Measurements from ENCODE around the gene IGFBP2.
A peak's percentile ranks its signal among the peaks of the same experiment; 100 is the strongest.

IGFBP2 gene

DNA sequence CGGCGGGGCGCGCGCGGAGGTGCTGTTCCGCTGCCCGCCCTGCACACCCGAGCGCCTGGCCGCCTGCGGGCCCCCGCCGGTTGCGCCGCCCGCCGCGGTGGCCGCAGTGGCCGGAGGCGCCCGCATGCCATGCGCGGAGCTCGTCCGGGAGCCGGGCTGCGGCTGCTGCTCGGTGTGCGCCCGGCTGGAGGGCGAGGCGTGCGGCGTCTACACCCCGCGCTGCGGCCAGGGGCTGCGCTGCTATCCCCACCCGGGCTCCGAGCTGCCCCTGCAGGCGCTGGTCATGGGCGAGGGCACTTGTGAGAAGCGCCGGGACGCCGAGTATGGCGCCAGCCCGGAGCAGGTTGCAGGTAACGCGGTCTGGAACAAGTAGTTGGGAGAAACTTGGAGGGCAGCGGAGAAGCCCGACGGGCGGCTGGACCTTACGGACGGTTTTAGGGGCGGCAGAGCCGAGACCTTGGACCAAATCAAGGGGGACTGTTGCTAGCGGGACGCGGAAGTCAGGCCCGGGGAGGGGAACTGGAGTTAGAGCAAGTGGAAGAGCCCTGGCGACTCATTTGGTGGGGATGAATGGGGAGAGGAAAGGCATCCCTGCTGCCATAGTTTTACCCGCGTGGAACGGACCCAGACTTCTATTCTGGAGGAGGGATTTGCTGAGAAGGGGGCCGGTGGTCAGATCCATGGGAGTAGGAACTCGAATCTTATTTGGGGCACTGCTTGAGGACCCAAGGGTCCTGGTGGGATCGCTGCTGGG is 573 bp downstream of the IGFBP2 start:
- peak overlapping the region; percentile 90 for H3K4me3 ChIP-seq (ENCODE audit: low read depth, low read length)
- H3K9me3 ChIP-seq (ENCODE audit: control insufficient read depth, insufficient read depth, low read length), result no peaks in the 10 kb centered on the region
- H3K27me3 ChIP-seq (ENCODE audit: control insufficient read depth, insufficient read depth, low read length), result peaks cover 15% of the 10 kb centered on the region
- H3K9ac ChIP-seq (ENCODE audit: low read depth, low read length), result peak overlapping the region; percentile 50
- H3K4me1 ChIP-seq (ENCODE audit: control insufficient read depth, insufficient read depth, low read length), result peaks cover 14% of the 10 kb centered on the region
- H3K36me3 ChIP-seq (ENCODE audit: control insufficient read depth, insufficient read depth, low read length), result peaks cover 3% of the 10 kb centered on the region

DNA sequence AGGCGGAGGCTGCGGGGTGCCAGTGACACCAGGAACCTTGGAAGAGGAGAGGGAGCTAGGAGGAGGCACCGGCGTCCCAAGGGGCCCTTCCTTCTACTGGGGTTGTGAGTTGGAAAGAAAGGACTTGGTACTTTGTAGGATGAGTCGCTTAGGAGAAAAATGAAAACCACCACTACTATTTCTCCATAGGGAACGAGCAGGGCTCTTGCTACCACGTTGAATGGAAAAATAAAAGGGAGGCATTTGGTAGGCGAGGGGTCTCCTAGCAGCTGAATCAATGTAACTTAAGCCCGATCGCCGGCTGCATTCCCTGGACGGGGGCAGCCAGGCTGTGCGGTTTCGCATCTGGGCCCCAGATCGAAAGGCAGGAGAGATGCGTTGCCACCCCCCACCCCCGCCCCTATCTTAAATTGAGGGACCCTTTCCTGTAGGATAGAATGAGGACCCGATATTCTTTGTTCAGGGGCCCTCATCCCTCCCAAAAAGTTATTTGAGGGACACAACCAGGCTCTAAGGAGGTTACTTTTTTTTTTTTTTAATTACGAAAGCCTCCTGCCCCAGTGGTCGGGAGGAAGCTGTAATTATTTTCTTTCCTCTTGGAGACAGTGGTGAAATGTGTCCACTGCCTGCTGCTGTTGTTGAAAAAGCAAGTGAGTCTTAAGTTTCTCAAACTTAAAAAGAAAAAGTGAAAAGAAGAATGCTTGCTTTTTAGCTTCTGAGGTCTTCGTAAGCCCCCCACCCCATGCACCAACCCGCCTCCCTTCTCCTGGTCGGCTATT is 1.3 kb downstream of the IGFBP2 start:
- Histone ChIP-seq H3K36me3 (ENCODE audit: control insufficient read depth, insufficient read depth, low read length) (peaks cover 3% of the 10 kb centered on the region), H3K4me3 (ENCODE audit: low read depth, low read length) (peak overlapping the region; percentile 90), H3K9me3 (ENCODE audit: control insufficient read depth, insufficient read depth, low read length) (no peaks in the 10 kb centered on the region), H3K27me3 (ENCODE audit: control insufficient read depth, insufficient read depth, low read length) (peaks cover 15% of the 10 kb centered on the region), H3K9ac (ENCODE audit: low read depth, low read length) (peak overlapping the region; percentile 54), H3K4me1 (ENCODE audit: control insufficient read depth, insufficient read depth, low read length) (peaks cover 14% of the 10 kb centered on the region)

DNA sequence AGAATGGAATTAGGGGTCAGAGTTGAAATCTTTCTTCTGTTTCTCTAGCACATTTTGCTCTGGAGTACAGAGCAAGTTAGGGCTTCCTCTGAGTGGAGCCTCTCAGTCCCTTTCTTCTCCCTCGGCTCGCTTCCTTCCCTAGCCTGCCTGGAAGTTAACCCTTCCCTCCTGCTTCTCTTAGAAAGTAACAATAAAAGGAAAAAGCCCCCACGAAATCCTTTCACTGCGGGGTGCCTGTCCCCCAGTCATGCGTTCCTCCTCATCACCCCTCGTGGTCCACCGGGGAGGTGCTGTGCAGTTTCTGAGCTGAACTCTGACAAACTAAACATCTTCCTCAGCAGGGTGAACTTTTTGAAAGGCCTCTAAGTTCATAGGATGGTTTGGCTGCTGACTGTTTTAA is 2.0 kb downstream of the IGFBP2 start:
- peak overlapping the region; percentile 54 for H3K9ac ChIP-seq (ENCODE audit: low read depth, low read length)
- peaks cover 14% of the 10 kb centered on the region for H3K4me1 ChIP-seq (ENCODE audit: control insufficient read depth, insufficient read depth, low read length)

DNA sequence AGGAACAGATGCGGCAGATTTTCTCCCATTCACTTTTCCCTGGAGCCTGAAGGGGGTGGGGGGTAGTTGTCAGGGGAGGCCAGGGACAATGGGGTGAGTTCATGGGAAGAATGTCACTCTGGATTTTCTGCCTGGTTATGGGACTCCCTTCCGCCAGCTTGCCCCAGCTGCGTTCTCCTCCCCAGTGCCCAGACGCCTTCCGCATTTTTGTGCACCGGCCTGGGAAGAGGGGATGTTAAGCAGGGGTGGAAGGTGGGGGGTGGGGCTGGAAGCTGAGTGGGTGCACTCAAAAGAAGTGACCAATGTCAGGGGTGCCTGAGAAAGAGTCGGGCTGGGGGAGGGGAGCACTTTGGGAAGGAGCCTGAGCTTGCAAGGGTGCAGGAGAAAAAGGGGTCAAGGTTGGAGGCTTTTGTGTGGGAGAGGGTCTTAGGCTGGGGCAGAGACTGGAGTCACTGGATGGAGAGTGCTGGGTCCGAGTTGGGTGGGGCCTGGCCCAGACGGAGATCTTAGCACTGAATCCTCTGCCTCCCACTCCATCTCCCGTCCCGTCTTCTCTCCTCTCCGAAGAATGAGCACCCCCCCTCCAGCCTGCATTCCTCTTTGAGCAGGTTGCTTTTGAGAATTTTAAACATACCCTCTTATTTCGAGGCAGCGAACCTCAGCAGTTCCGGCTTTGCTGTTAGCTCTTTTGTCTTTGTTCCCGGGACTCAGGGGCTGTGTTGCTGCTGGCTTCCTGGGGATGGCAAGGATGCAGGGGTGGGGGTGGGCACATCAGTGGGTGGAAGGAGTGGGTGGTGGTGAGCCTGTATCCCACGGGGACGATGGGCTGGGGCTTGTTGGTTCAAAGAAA is 2.7 kb downstream of the IGFBP2 start:
- Histone ChIP-seq H3K4me3 (ENCODE audit: low read depth, low read length) (peak overlapping the region; percentile 90), H3K4me1 (ENCODE audit: control insufficient read depth, insufficient read depth, low read length) (peaks cover 10% of the 10 kb centered on the region), H3K27me3 (ENCODE audit: control insufficient read depth, insufficient read depth, low read length) (peaks cover 15% of the 10 kb centered on the region), H3K9me3 (ENCODE audit: control insufficient read depth, insufficient read depth, low read length) (no peaks in the 10 kb centered on the region), H3K36me3 (ENCODE audit: control insufficient read depth, insufficient read depth, low read length) (peaks cover 15% of the 10 kb centered on the region), H3K9ac (ENCODE audit: low read depth, low read length) (peak overlapping the region; percentile 47)

More for the DNA sequence above, 2.0 kb downstream of the IGFBP2 start:
- Histone ChIP-seq H3K4me3 (ENCODE audit: low read depth, low read length) (peak overlapping the region; percentile 90), H3K9me3 (ENCODE audit: control insufficient read depth, insufficient read depth, low read length) (no peaks in the 10 kb centered on the region), H3K36me3 (ENCODE audit: control insufficient read depth, insufficient read depth, low read length) (peaks cover 7% of the 10 kb centered on the region), H3K27me3 (ENCODE audit: control insufficient read depth, insufficient read depth, low read length) (peaks cover 15% of the 10 kb centered on the region)

DNA sequence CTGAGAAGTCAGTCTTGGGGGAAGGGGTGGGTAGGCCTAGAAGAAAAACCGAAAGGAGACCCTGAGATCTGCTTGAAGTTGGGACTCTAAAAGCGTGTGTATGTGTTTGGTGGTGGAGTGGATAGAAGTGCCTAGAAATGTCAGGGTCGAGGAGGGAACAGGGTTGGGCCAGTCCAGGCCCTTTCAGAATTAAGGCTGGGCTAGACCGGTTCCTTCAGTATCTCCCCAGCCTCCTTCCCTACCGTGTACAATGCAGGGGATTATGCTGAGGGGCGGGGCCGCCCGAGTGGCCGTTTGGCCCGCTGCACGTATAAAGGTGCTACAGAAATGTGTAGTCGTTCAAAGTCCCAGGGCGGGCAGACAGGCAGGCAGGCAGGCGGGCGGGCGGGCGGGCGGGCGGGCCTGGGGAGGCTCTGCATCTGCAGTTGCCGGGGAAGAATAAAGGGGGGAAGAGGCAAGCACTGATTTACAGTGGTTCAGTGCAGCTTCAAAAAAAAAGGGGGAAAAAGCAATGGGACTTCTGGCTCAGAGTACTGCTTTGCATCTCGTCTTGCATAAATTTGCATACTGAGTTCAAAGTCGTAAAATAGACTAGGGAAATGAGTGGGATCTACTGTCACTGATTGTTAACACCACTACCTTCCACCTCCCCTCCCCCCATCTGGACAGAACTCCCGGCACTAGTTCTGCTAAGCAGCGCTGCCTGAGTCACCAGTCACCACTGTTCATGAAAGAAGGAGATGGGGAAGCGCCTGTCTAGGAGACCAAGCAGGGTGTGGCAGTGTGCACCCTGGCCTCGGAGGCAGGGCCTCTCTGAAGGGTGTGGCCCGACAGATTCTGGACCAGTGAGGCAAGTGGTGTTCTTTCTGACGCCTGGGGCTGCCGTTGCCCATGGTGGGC is 3.6 kb downstream of the IGFBP2 start:
- peaks cover 14% of the 10 kb centered on the region for H3K27me3 ChIP-seq (ENCODE audit: control insufficient read depth, insufficient read depth, low read length)
- peaks cover 10% of the 10 kb centered on the region for H3K4me1 ChIP-seq (ENCODE audit: control insufficient read depth, insufficient read depth, low read length)
- H3K9me3 ChIP-seq (ENCODE audit: control insufficient read depth, insufficient read depth, low read length), result no peaks in the 10 kb centered on the region
- peaks cover 15% of the 10 kb centered on the region for H3K36me3 ChIP-seq (ENCODE audit: control insufficient read depth, insufficient read depth, low read length)
- peak overlapping the region; percentile 47 for H3K9ac ChIP-seq (ENCODE audit: low read depth, low read length)
- peak overlapping the region; percentile 90 for H3K4me3 ChIP-seq (ENCODE audit: low read depth, low read length)

DNA sequence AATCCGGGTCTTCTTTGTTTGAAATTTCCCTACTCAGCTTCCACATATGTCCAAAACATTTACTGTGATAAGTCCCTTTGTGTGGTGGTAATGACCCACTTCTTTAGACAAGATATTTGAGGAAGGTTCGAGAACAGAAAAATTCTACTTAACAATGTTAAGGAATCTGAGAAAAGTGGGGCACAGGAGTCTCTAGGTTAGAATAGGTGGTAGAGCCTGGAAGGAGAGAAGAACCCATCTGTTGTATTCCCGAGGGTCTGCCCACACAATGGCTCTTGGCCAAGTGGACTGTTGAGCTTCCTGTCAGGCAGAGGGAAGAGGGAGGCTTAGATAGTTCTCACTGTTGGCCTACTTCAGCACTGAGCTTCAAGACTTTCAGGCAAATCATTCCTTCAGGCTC is 4.3 kb downstream of the IGFBP2 start:
- Histone ChIP-seq H3K4me3 (ENCODE audit: low read depth, low read length) (peak overlapping the region; percentile 2), H3K4me1 (ENCODE audit: control insufficient read depth, insufficient read depth, low read length) (peaks cover 4% of the 10 kb centered on the region), H3K36me3 (ENCODE audit: control insufficient read depth, insufficient read depth, low read length) (peaks cover 15% of the 10 kb centered on the region), H3K27me3 (ENCODE audit: control insufficient read depth, insufficient read depth, low read length) (peaks cover 8% of the 10 kb centered on the region), H3K9me3 (ENCODE audit: control insufficient read depth, insufficient read depth, low read length) (no peaks in the 10 kb centered on the region), H3K9ac (ENCODE audit: low read depth, low read length) (no peak overlapping the region)

DNA sequence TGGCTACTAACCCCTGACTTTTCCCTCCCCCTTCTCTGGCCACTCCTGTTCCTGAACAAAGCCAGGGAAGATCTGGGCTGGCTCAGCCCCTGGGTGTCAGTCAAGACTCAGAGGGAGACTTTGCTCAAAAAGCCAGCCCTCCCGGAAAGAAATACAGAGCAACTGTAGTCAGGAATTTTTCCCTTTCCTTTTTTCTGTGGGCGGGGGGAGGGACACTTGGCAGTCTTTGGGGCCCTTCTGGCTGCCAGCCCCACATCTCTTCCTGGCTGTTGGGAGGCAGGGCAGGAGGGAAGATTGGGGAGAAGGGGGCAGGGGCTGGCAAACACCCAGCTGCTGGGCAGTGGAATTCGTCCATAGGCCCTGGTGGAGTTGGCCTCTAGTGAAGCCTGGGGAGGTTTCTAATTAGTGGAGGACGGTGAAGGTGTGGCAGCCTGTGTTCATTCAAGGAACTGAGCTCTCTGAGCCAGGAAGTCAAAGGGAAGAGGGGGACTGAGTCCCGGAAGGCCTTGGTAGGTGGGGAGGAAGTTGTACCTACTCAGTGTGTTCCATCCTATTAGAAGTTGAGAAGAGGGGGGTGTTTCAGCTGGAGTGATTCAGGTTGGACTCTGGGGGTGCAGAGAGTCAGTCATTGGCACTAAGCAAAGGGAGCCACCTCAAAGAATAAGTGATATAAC is 10.9 kb downstream of the IGFBP2 start:
- no peaks in the 10 kb centered on the region for H3K9me3 ChIP-seq (ENCODE audit: control insufficient read depth, insufficient read depth, low read length)
- peaks cover 8% of the 10 kb centered on the region for H3K4me1 ChIP-seq (ENCODE audit: control insufficient read depth, insufficient read depth, low read length)
- H3K4me3 ChIP-seq (ENCODE audit: low read depth, low read length), result no peak overlapping the region
- H3K27me3 ChIP-seq (ENCODE audit: control insufficient read depth, insufficient read depth, low read length), result no peaks in the 10 kb centered on the region
- H3K9ac ChIP-seq (ENCODE audit: low read depth, low read length), result no peak overlapping the region
- peaks cover 15% of the 10 kb centered on the region for H3K36me3 ChIP-seq (ENCODE audit: control insufficient read depth, insufficient read depth, low read length)

DNA sequence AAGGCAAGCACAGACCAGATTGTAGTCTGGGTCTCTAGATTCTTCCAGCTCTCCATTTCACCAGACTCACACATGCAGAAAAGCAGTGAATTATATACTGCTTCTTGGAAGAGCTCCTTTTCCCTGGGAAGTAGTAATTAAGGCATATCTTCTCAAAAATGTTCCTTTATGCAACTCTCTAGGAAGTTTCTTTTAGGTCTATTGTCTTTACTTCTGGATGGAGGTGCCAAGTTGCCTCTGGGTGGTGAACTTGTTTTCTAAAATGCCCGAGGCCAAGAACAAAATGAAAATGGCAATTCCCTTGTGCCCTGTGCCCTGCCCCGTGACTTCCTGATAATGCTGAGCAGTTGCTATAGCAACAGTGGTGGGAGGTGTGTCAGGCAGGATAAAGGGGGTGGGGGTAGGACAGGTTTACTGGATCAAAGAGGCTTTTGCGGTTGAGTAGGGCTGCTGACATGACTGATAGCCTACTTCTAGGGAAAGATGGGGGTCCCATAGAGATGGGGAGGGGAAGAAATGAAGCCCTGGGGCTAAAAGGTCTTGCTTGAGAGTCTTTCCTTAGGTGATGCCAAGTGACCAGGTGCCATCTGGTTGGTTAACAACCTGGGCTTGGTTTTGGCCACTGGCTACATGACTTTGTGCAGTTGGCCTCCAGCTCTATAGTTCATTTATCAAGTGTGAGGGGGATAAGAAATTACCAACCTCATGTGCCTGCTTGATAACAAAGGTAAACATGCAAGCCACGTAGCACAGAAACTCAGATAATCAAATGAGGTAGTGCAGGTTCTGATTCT is 11.8 kb downstream of the IGFBP2 start:
- Histone ChIP-seq H3K4me3 (ENCODE audit: low read depth, low read length) (no peak overlapping the region), H3K36me3 (ENCODE audit: control insufficient read depth, insufficient read depth, low read length) (peaks cover 12% of the 10 kb centered on the region), H3K9ac (ENCODE audit: low read depth, low read length) (no peak overlapping the region), H3K9me3 (ENCODE audit: control insufficient read depth, insufficient read depth, low read length) (no peaks in the 10 kb centered on the region), H3K4me1 (ENCODE audit: control insufficient read depth, insufficient read depth, low read length) (peaks cover 10% of the 10 kb centered on the region), H3K27me3 (ENCODE audit: control insufficient read depth, insufficient read depth, low read length) (no peaks in the 10 kb centered on the region)

DNA sequence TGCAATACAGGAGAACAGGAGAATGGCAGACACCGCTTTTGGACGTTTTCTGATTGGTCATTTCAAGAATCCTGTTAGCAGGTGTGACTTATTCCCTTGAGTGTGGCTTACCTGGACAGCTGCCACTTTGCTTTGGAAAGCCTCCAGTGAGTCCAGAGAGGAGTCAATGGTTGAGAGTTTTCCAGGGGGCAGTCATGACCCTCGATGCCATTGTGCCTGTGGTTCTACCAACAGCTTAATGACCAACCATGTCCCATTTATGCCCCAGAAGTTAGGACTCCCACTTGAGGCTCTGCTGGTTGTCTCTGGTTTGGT is 12.4 kb downstream of the IGFBP2 start:
- no peaks in the 10 kb centered on the region for H3K27me3 ChIP-seq (ENCODE audit: control insufficient read depth, insufficient read depth, low read length)
- peaks cover 6% of the 10 kb centered on the region for H3K36me3 ChIP-seq (ENCODE audit: control insufficient read depth, insufficient read depth, low read length)

DNA sequence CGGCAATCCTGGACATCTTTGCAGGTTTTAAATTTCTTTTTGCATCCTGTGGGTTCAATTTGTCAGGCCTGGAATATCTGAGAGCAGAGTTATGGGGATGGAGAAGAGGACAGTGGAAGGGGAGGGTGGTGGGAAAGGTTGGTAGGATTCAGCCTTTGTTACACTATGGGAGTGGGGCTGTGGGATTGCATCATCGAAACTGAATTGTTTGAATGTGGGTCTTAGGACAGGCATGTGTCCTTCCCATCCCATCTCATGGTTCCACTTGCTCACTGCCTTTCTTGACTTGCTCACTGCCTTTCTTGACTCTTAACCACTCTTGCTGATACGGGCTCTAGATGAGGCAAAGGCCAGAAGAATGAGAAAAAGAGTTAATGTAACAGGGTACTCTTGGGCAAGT is 12.9 kb downstream of the IGFBP2 start:
- peaks cover 2% of the 10 kb centered on the region for H3K36me3 ChIP-seq (ENCODE audit: control insufficient read depth, insufficient read depth, low read length)
- no peaks in the 10 kb centered on the region for H3K9me3 ChIP-seq (ENCODE audit: control insufficient read depth, insufficient read depth, low read length)
- H3K9ac ChIP-seq (ENCODE audit: low read depth, low read length), result no peak overlapping the region
- no peaks in the 10 kb centered on the region for H3K27me3 ChIP-seq (ENCODE audit: control insufficient read depth, insufficient read depth, low read length)
- H3K4me1 ChIP-seq (ENCODE audit: control insufficient read depth, insufficient read depth, low read length), result peaks cover 10% of the 10 kb centered on the region
- H3K4me3 ChIP-seq (ENCODE audit: low read depth, low read length), result no peak overlapping the region

More for the DNA sequence above, 12.4 kb downstream of the IGFBP2 start:
- no peak overlapping the region for H3K9ac ChIP-seq (ENCODE audit: low read depth, low read length)
- H3K4me3 ChIP-seq (ENCODE audit: low read depth, low read length), result no peak overlapping the region
- H3K4me1 ChIP-seq (ENCODE audit: control insufficient read depth, insufficient read depth, low read length), result peaks cover 10% of the 10 kb centered on the region
- H3K9me3 ChIP-seq (ENCODE audit: control insufficient read depth, insufficient read depth, low read length), result no peaks in the 10 kb centered on the region

All from iPS-15b (cell line).